A673 (cell line): ENCODE results near the gene CTTNBP2. TPM values are rescaled to one million over a fixed set of nuclear protein-coding genes. Genes with fewer than 3 reads are reported as not detected.

Source experiments
- BruUV-seq: library from RNA; stranded (reverse); fragments of 400-500 nt; replicated peaks from 2 replicates; lab custom pipeline; 2021; lab: Mats Ljungman, UMichigan
- CTCF ChIA-PET: fragments of 300-600 bp; sonication (Branson Sonifier 250); formaldehyde crosslinking; loops from one replicate; lab custom pipeline; 2022; ENCODE audit warnings: antibody characterized with exemption; lab: Charles Lee
- POLR2A ChIA-PET: fragments of 300-600 bp; sonication (Branson Sonifier 250); formaldehyde crosslinking; loops from one replicate; lab custom pipeline; 2022; ENCODE audit warnings: antibody characterized with exemption; ENCODE audit not compliant: low non-redundant PET; lab: Charles Lee
- DNase-seq: peaks from one replicate; pipeline ENCODE4 v3.0.0-alpha.2; 2015; ENCODE audit warnings: low spot score
- H3K27ac ChIP-seq: fragments of 200-600 bp; sonication (generic); 2 replicates; pipeline ENCODE4 v1.5.1; 2016; ENCODE audit warnings: mixed run types, low read depth, mild to moderate bottlenecking, mixed read lengths, antibody characterized with exemption, low read length; ENCODE audit not compliant: poor library complexity, severe bottlenecking
- H3K27me3 ChIP-seq: fragments of 200-600 bp; sonication (generic); replicated peaks from 2 replicates; pipeline ENCODE4 v1.6.1; 2017; ENCODE audit warnings: mixed run types, low read depth, mild to moderate bottlenecking, mixed read lengths, antibody characterized with exemption, low read length; ENCODE audit not compliant: insufficient read depth, poor library complexity
- H3K36me3 ChIP-seq: fragments of 200-600 bp; sonication (generic); 2 replicates; pipeline ENCODE4 v1.6.1; 2016; ENCODE audit warnings: mixed run types, mild to moderate bottlenecking, mixed read lengths, antibody characterized with exemption, low read length; ENCODE audit not compliant: insufficient read depth, poor library complexity, severe bottlenecking
- H3K4me1 ChIP-seq: fragments of 200-600 bp; sonication (generic); 2 replicates; pipeline ENCODE4 v1.6.1; 2017; ENCODE audit warnings: mixed run types, mild to moderate bottlenecking, mixed read lengths, antibody characterized with exemption, low read length; ENCODE audit not compliant: insufficient read depth, poor library complexity, severe bottlenecking
- H3K4me3 ChIP-seq: fragments of 200-600 bp; sonication (generic); 2 replicates; pipeline ENCODE4 v1.5.1; 2016; ENCODE audit warnings: low read depth, mixed run types, mild to moderate bottlenecking, mixed read lengths, low read length; ENCODE audit not compliant: poor library complexity, severe bottlenecking
- H3K9me3 ChIP-seq: fragments of 200-600 bp; sonication (generic); 2 replicates; pipeline ENCODE4 v1.6.1; 2016; ENCODE audit warnings: mixed run types, low read depth, mild to moderate bottlenecking, mixed read lengths, antibody characterized with exemption, low read length; ENCODE audit not compliant: poor library complexity, severe bottlenecking
- CTCF ChIP-seq: fragments of 300-800, 200-600 bp; sonication (generic); conservative IDR thresholded peaks from 2 replicates; pipeline ENCODE4 v1.5.1; 2017; ENCODE audit warnings: low read depth, mild to moderate bottlenecking, antibody characterized with exemption, low read length, moderate library complexity, mixed read lengths
- EZH2 ChIP-seq: fragments of 200-600 bp; sonication (generic); IDR thresholded peaks from 2 replicates; pipeline ENCODE4 v1.6.1; 2017; ENCODE audit warnings: borderline replicate concordance, low read depth, mild to moderate bottlenecking, mixed read lengths, antibody characterized with exemption, low read length; ENCODE audit not compliant: poor library complexity, severe bottlenecking
- intact Hi-C: fragments of 100-400 bp; cut with micrococcal nuclease; formaldehyde crosslinking; loops from one replicate; pipeline ENCODE4 v1.10.0; 2022; ENCODE audit not compliant: unreplicated experiment
- total RNA-seq: library from RNA; stranded (reverse); gene quantifications from 2 replicates; pipeline ENCODE4 v1.2.3, GENCODE V29; 2021

The CTTNBP2 gene
- total RNA-seq, 1 experiment from 2014 or later: 21.8 TPM

- ChIA-PET POLR2A (no interaction called here), CTCF (no interaction called here)
- no peak overlapping the region for H3K27ac ChIP-seq
- no TSS peak for BruUV-seq
- H3K9me3 ChIP-seq: no peaks in the 10 kb centered on the region
- TF ChIP-seq EZH2 (no peak), CTCF (no peak)
- no peaks in the 10 kb centered on the region for H3K36me3 ChIP-seq
- no peak overlapping the region for H3K4me3 ChIP-seq
- DNase-seq: no peak
- H3K4me1 ChIP-seq: peaks cover 13% of the 10 kb centered on the region
- H3K27me3 ChIP-seq: no peaks in the 10 kb centered on the region
- intact Hi-C loops: no loop called here
Observed at GRCh38 chr7:117806011-117806410, 67.2 kb downstream of the CTTNBP2 start.

GRCh38 chr7:117805241-117805640 is 68.0 kb downstream of the CTTNBP2 start:
- Histone ChIP-seq H3K36me3 (no peaks in the 10 kb centered on the region), H3K4me3 (no peak overlapping the region), H3K9me3 (no peaks in the 10 kb centered on the region), H3K27ac (no peak overlapping the region), H3K4me1 (peaks cover 13% of the 10 kb centered on the region), H3K27me3 (no peaks in the 10 kb centered on the region)
- no peak for TF ChIP-seq EZH2
- TF ChIP-seq CTCF: no peak
- ChIA-PET POLR2A (no interaction called here), CTCF (no interaction called here)
- no peak for DNase-seq
- intact Hi-C loops: no loop called here
- BruUV-seq: no TSS peak

GRCh38 chr7:117803476-117803875 is 69.8 kb downstream of the CTTNBP2 start:
- TF ChIP-seq EZH2 (no peak), CTCF (no peak)
- intact Hi-C loops: no loop called here
- no peak overlapping the region for H3K27ac ChIP-seq
- no peak overlapping the region for H3K4me3 ChIP-seq
- BruUV-seq: no TSS peak
- ChIA-PET CTCF (no interaction called here), POLR2A (interaction anchor here (0.6 kb wide), 1 partner anchor 849 kb away, joined by 3 read pairs; no protein-coding TSS in a partner anchor)
- no peaks in the 10 kb centered on the region for H3K27me3 ChIP-seq
- H3K36me3 ChIP-seq: no peaks in the 10 kb centered on the region
- peaks cover 8% of the 10 kb centered on the region for H3K4me1 ChIP-seq
- DNase-seq: no peak
- no peaks in the 10 kb centered on the region for H3K9me3 ChIP-seq
